IPS-20b (cell line): ENCODE measurements around the gene TTC39B.

Experiments used
- H3K27ac ChIP-seq: one replicate; pipeline ENCODE4 v1.5.1; 2013; ENCODE audit warnings: low read length
- H3K27me3 ChIP-seq: 2 replicates; pipeline ENCODE4 v1.6.1; 2013; ENCODE audit warnings: mild to moderate bottlenecking, low read length, inconsistent platforms; ENCODE audit not compliant: insufficient read depth
- H3K36me3 ChIP-seq: 2 replicates; pipeline ENCODE4 v1.6.1; 2013; ENCODE audit warnings: low read depth, mild to moderate bottlenecking, inconsistent platforms, low read length, moderate library complexity; ENCODE audit not compliant: insufficient read depth
- H3K4me1 ChIP-seq: 2 replicates; pipeline ENCODE4 v1.6.1; 2013; ENCODE audit warnings: mild to moderate bottlenecking, control low read depth, inconsistent platforms, low read length, moderate library complexity; ENCODE audit not compliant: insufficient read depth
- H3K4me3 ChIP-seq: 2 replicates; pipeline ENCODE4 v1.5.1; 2013; ENCODE audit warnings: mild to moderate bottlenecking, low read length, inconsistent platforms
- H3K9ac ChIP-seq: 2 replicates; pipeline ENCODE4 v1.6.1; 2013; ENCODE audit warnings: low read depth, mild to moderate bottlenecking, inconsistent platforms, low read length, moderate library complexity
- H3K9me3 ChIP-seq: 2 replicates; pipeline ENCODE4 v1.6.1; 2013; ENCODE audit warnings: mild to moderate bottlenecking, low read depth, low read length, inconsistent platforms; ENCODE audit not compliant: insufficient read depth

The TTC39B gene

DNA sequence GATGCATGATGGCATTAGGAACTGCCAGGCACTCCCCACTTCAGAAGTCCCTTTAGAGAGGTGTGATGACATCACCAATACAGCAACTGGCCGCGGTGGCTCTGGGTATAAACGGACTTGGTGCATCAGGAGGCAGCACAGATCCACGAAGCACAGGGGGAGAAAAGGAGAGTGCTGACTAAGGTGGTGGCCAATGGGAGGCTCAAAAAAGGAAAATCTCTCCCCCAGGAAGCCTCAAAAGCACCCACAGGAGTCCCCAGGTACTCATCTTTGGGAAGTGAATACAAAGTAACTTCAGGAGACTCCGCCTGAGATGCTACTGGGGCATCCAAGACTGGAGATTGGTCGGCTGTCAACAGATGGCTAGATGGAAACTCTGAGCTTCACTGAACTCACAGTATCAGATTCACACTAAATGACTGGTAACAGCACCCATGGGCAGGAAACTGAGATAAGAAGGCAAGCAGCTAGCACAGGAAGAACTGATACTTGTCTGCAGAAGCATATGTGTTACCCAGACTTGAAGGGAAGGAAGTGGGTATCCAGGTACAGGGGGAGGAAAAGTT, 7.6 kb downstream of the TTC39B start:
- Histone ChIP-seq H3K27me3 (no peaks in the 10 kb centered on the region), H3K27ac (no peak overlapping the region), H3K9me3 (peaks cover 8% of the 10 kb centered on the region; the same call in 1 of the 2 replicates), H3K36me3 (peaks cover 15% of the 10 kb centered on the region; the same call in 1 of the 2 replicates), H3K9ac (no peak overlapping the region), H3K4me3 (no peak overlapping the region), H3K4me1 (no peaks in the 10 kb centered on the region)

DNA sequence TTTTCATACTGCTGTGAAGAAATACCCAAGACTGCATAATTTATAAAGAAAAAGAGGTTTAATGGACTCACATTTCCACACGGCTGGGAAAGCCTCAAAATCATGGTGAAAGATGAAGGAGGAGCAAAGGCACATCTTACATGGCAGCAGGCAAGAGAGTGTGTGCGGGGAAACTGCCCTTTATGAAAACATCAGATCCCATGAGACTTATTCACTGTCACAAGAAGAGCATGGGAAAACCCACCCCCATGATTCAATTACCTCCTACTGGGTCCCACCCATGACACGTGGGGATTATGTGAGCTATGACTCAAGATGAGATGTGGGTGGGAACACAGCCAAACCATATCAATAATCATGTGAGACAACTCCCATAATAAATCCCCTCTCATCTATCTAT, 8.7 kb downstream of the TTC39B start:
- Histone ChIP-seq H3K9ac (no peak overlapping the region), H3K36me3 (peaks cover 15% of the 10 kb centered on the region; the same call in 1 of the 2 replicates), H3K4me3 (no peak overlapping the region), H3K27me3 (no peaks in the 10 kb centered on the region), H3K4me1 (no peaks in the 10 kb centered on the region), H3K27ac (no peak overlapping the region), H3K9me3 (peaks cover 8% of the 10 kb centered on the region; the same call in 1 of the 2 replicates)

- Histone ChIP-seq H3K9me3 (peaks cover 8% of the 10 kb centered on the region; the same call in 1 of the 2 replicates), H3K9ac (no peak overlapping the region), H3K27me3 (no peaks in the 10 kb centered on the region), H3K36me3 (peaks cover 15% of the 10 kb centered on the region; the same call in 1 of the 2 replicates), H3K4me3 (no peak overlapping the region), H3K27ac (no peak overlapping the region), H3K4me1 (peaks cover 6% of the 10 kb centered on the region; the same call in 1 of the 2 replicates)
These were observed 11.1 kb downstream of the TTC39B start for GRCh38 chr9:15295761-15296405.

DNA sequence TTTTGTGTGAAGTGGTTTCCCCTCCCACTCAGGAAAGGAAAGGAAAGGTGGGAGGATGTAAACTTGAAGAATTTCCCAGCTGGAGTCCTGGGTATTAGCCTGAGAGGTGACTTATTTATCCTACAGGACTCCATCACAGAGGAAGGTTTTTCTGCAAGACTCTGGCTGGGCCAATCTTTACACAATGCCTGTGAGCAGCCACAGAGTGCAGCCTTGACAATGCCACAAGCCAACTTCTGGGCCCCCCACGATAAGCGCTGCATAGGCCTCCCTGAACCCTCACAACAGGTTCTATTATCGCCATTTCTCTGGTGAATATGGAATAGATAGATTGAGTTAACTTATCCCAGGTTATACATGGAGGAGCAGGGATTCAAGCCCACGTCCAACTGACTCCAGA, 12.4 kb downstream of the TTC39B start:
- H3K4me3 ChIP-seq: no peak overlapping the region
- no peak overlapping the region for H3K27ac ChIP-seq
- peaks cover 15% of the 10 kb centered on the region; the same call in 1 of the 2 replicates for H3K36me3 ChIP-seq
- no peaks in the 10 kb centered on the region for H3K27me3 ChIP-seq
- H3K9ac ChIP-seq: no peak overlapping the region
- H3K4me1 ChIP-seq: peaks cover 15% of the 10 kb centered on the region; the same call in 1 of the 2 replicates
- H3K9me3 ChIP-seq: peaks cover 8% of the 10 kb centered on the region; the same call in 1 of the 2 replicates

DNA sequence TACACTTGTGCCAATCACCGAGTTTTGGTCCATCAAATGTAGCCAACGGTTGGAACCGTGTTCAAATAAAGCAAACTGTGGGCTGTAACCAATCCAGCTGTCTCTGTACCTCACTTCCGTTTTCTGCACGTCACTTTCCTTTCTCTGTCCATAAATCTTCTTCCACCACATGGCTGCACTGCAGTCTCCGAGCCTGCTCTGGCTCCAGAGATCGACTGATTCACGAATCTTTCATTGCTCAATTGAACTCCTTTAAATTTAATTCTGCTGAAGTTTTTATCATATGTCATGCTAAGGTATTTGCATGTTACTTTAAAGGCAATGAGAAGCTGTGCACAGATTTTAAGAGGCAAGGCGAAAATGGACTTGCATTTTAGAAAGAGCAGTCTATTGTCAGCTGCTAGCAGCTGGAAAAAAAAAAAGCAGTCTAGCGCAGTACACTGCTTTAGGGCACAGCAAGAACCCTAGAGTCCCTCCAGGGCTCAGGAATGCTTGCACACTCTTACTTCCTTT, 13.2 kb downstream of the TTC39B start:
- Histone ChIP-seq H3K4me3 (no peak overlapping the region), H3K27me3 (no peaks in the 10 kb centered on the region), H3K9ac (no peak overlapping the region), H3K36me3 (peaks cover 15% of the 10 kb centered on the region; the same call in 1 of the 2 replicates), H3K4me1 (peaks cover 19% of the 10 kb centered on the region; the same call in 1 of the 2 replicates), H3K9me3 (peaks cover 5% of the 10 kb centered on the region; the same call in 1 of the 2 replicates), H3K27ac (no peak overlapping the region)

GRCh38 chr9:15293084-15293483, 13.9 kb downstream of the TTC39B start:
- no peaks in the 10 kb centered on the region for H3K27me3 ChIP-seq
- H3K4me3 ChIP-seq: no peak overlapping the region
- H3K36me3 ChIP-seq: peaks cover 13% of the 10 kb centered on the region; the same call in 1 of the 2 replicates
- no peak overlapping the region for H3K27ac ChIP-seq
- H3K9me3 ChIP-seq: no peaks in the 10 kb centered on the region
- H3K4me1 ChIP-seq: peaks cover 19% of the 10 kb centered on the region; the same call in 1 of the 2 replicates
- H3K9ac ChIP-seq: no peak overlapping the region

DNA sequence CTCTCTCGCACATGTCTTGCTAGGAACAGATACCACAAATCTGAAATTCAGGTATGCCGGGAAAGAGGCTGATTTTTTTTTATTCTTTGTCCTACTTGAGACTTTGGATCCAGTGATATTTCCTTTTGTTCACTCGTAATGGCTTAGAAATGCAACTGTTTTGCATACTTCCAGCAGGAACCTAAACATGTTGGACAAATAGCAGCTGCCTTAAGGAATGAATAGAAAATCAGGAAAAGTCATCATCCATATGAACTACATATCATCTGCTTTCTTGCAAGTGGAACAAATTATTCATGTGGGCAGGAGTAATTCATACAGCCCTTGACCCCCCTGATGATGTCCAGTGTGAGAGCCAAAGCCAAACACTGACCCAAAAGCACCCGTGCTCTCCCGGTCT, 17.4 kb downstream of the TTC39B start:
- no peaks in the 10 kb centered on the region for H3K36me3 ChIP-seq
- H3K27ac ChIP-seq: no peak overlapping the region
- no peak overlapping the region for H3K4me3 ChIP-seq
- no peak overlapping the region for H3K9ac ChIP-seq
- H3K27me3 ChIP-seq: no peaks in the 10 kb centered on the region
- H3K9me3 ChIP-seq: no peaks in the 10 kb centered on the region
- H3K4me1 ChIP-seq: peaks cover 19% of the 10 kb centered on the region; the same call in 1 of the 2 replicates

DNA sequence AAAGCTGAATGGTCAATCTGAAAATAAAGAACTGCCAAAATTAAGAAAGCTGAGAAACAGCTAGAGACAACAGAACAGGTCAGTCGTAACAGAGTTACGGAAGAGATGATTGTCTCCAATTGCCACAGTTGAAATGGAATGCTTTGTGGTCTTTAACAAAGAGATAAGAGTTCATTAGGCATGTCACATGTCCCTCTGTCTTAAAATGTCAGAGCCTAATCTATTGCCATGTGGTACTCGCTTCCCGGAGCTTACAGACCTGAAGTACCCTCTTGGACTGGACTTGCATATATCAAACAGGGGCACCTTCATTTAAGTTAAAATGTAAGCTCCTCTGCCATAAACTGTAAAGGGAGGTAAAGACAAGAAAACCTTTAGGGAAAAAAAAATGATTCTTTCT, 19.7 kb downstream of the TTC39B start:
- no peak overlapping the region for H3K27ac ChIP-seq
- H3K27me3 ChIP-seq: no peaks in the 10 kb centered on the region
- H3K9ac ChIP-seq: no peak overlapping the region
- H3K9me3 ChIP-seq: no peaks in the 10 kb centered on the region
- peaks cover 19% of the 10 kb centered on the region; the same call in 1 of the 2 replicates for H3K4me1 ChIP-seq
- no peaks in the 10 kb centered on the region for H3K36me3 ChIP-seq
- H3K4me3 ChIP-seq: no peak overlapping the region

GRCh38 chr9:15286161-15286821, 20.7 kb downstream of the TTC39B start:
- Histone ChIP-seq H3K36me3 (no peaks in the 10 kb centered on the region), H3K27me3 (no peaks in the 10 kb centered on the region), H3K9ac (no peak overlapping the region), H3K9me3 (no peaks in the 10 kb centered on the region), H3K4me3 (no peak overlapping the region), H3K4me1 (peaks cover 15% of the 10 kb centered on the region; the same call in 1 of the 2 replicates), H3K27ac (no peak overlapping the region)

DNA sequence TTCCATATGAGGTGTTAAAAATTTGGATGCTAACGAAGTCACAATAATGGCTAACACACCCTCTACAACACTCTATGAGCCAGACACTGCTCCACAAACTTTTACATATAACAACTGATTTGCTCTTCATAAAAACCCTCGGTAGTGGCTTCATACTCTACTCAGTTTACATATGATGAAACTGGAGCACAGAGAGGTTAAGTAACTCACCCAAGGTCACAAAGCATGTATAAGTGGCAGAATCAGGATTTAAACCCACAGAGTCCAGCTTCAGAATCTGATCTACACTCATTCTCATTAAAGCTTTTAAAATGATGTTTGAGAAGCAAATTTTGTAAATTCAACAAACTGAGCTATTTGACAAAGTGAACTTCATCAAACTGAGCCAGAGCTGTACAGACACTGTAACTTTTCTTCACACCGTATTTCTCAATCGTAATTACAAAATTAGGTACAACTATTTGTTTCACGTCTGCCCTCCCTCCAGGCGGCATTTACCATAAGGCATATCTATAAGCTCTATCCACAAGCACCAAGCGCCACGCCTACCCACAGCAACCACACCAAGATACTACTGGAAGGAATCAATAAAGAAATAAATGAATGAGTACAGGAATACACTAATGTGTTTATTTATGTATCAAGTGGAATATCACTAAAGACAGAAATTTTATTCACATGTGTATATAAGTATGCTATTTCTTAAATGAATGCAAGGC, 24.3 kb downstream of the TTC39B start:
- Histone ChIP-seq H3K36me3 (no peaks in the 10 kb centered on the region), H3K4me1 (peaks cover 5% of the 10 kb centered on the region; the same call in 1 of the 2 replicates), H3K9ac (no peak overlapping the region)

DNA sequence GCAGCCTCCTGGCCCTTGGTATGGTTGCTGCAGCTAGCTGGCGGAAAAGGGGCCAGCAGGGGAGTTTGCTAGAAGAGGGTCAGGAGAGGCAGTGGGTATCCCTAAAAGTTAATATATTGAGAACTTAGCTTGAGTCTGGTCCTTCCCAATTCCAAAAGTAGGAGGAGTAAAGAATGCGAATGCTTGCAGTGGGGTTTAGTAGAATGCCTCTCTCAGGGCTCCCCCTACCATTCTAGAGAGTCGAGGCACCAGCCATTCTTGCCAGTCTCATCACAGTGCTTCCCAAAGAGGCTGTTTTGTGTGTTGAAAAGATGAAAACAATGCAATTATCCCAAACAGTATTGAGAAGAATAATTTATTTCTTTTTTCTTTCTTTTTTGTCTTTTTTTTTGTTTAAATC, 26.4 kb downstream of the TTC39B start:
- Histone ChIP-seq H3K4me3 (no peak overlapping the region), H3K4me1 (peaks cover 5% of the 10 kb centered on the region; the same call in 1 of the 2 replicates), H3K9me3 (no peaks in the 10 kb centered on the region), H3K36me3 (no peaks in the 10 kb centered on the region), H3K9ac (no peak overlapping the region), H3K27ac (no peak overlapping the region), H3K27me3 (no peaks in the 10 kb centered on the region)

More for the DNA sequence above, 24.3 kb downstream of the TTC39B start:
- H3K4me3 ChIP-seq: no peak overlapping the region
- H3K27ac ChIP-seq: no peak overlapping the region
- H3K9me3 ChIP-seq: no peaks in the 10 kb centered on the region
- H3K27me3 ChIP-seq: no peaks in the 10 kb centered on the region
